Measurements from ENCODE around the gene IQCM.

The IQCM gene

GRCh38 chr4:149604827-149605226 is 210.8 kb downstream of the IQCM start:
- no peak for ATAC-seq (ENCODE audit: low read depth)
- DNase-seq (ENCODE audit: low spot score): no peak
- Histone ChIP-seq H3K36me3 (ENCODE audit: low read depth) (no peaks in the 10 kb centered on the region), H3K4me1 (ENCODE audit: insufficient read depth, poor library complexity, severe bottlenecking) (no peaks in the 10 kb centered on the region), H3K4me3 (ENCODE audit: severe bottlenecking) (no peak overlapping the region), H3K27me3 (ENCODE audit: insufficient read depth, poor library complexity, severe bottlenecking) (no peaks in the 10 kb centered on the region), H3K9me3 (ENCODE audit: severe bottlenecking) (no peaks in the 10 kb centered on the region), H3K27ac (ENCODE audit: poor library complexity, severe bottlenecking) (no peak overlapping the region)
- TF ChIP-seq CTCF (IDR thresholded peaks at IDR 0.05; ENCODE audit: poor library complexity, severe bottlenecking): no peak

- Histone ChIP-seq H3K4me1 (ENCODE audit: insufficient read depth, poor library complexity, severe bottlenecking) (no peaks in the 10 kb centered on the region), H3K27ac (ENCODE audit: poor library complexity, severe bottlenecking) (no peak overlapping the region), H3K4me3 (ENCODE audit: severe bottlenecking) (no peak overlapping the region), H3K9me3 (ENCODE audit: severe bottlenecking) (no peaks in the 10 kb centered on the region), H3K27me3 (ENCODE audit: insufficient read depth, poor library complexity, severe bottlenecking) (no peaks in the 10 kb centered on the region), H3K36me3 (ENCODE audit: low read depth) (no peaks in the 10 kb centered on the region)
- ATAC-seq (ENCODE audit: low read depth) (no peak), DNase-seq (ENCODE audit: low spot score) (no peak)
- TF ChIP-seq CTCF (IDR thresholded peaks at IDR 0.05; ENCODE audit: poor library complexity, severe bottlenecking): no peak
These were observed 220.1 kb downstream of the IQCM start for GRCh38 chr4:149595500-149595899.

- no peak for TF ChIP-seq CTCF (IDR thresholded peaks at IDR 0.05; ENCODE audit: poor library complexity, severe bottlenecking)
- DNase-seq (ENCODE audit: low spot score): no peak
These were observed 225.8 kb downstream of the IQCM start for GRCh38 chr4:149589826-149590225.

GRCh38 chr4:149584722-149585121 is 230.9 kb downstream of the IQCM start:
- Histone ChIP-seq H3K27me3 (ENCODE audit: insufficient read depth, poor library complexity, severe bottlenecking) (no peaks in the 10 kb centered on the region), H3K36me3 (ENCODE audit: low read depth) (no peaks in the 10 kb centered on the region), H3K4me3 (ENCODE audit: severe bottlenecking) (no peak overlapping the region), H3K27ac (ENCODE audit: poor library complexity, severe bottlenecking) (no peak overlapping the region), H3K9me3 (ENCODE audit: severe bottlenecking) (no peaks in the 10 kb centered on the region), H3K4me1 (ENCODE audit: insufficient read depth, poor library complexity, severe bottlenecking) (no peaks in the 10 kb centered on the region)
- no peak for ATAC-seq (ENCODE audit: low read depth)
- DNase-seq (ENCODE audit: low spot score): no peak
- TF ChIP-seq CTCF (IDR thresholded peaks at IDR 0.05; ENCODE audit: poor library complexity, severe bottlenecking): no peak

More at GRCh38 chr4:149589826-149590225, 225.8 kb downstream of the IQCM start:
- no peak overlapping the region for H3K27ac ChIP-seq (ENCODE audit: poor library complexity, severe bottlenecking)
- no peaks in the 10 kb centered on the region for H3K36me3 ChIP-seq (ENCODE audit: low read depth)
- no peak for ATAC-seq (ENCODE audit: low read depth)
- no peak overlapping the region for H3K4me3 ChIP-seq (ENCODE audit: severe bottlenecking)
- H3K9me3 ChIP-seq (ENCODE audit: severe bottlenecking): no peaks in the 10 kb centered on the region
- H3K4me1 ChIP-seq (ENCODE audit: insufficient read depth, poor library complexity, severe bottlenecking): no peaks in the 10 kb centered on the region
- no peaks in the 10 kb centered on the region for H3K27me3 ChIP-seq (ENCODE audit: insufficient read depth, poor library complexity, severe bottlenecking)

GRCh38 chr4:149574971-149575370 is 240.7 kb downstream of the IQCM start:
- Histone ChIP-seq H3K9me3 (ENCODE audit: severe bottlenecking) (no peaks in the 10 kb centered on the region), H3K27ac (ENCODE audit: poor library complexity, severe bottlenecking) (no peak overlapping the region), H3K4me3 (ENCODE audit: severe bottlenecking) (no peak overlapping the region), H3K4me1 (ENCODE audit: insufficient read depth, poor library complexity, severe bottlenecking) (no peaks in the 10 kb centered on the region), H3K36me3 (ENCODE audit: low read depth) (no peaks in the 10 kb centered on the region), H3K27me3 (ENCODE audit: insufficient read depth, poor library complexity, severe bottlenecking) (no peaks in the 10 kb centered on the region)
- ATAC-seq (ENCODE audit: low read depth) (no peak), DNase-seq (ENCODE audit: low spot score) (no peak)
- TF ChIP-seq CTCF (IDR thresholded peaks at IDR 0.05; ENCODE audit: poor library complexity, severe bottlenecking): no peak
